ENCODE measurements around the gene TRPM6.

DNA sequence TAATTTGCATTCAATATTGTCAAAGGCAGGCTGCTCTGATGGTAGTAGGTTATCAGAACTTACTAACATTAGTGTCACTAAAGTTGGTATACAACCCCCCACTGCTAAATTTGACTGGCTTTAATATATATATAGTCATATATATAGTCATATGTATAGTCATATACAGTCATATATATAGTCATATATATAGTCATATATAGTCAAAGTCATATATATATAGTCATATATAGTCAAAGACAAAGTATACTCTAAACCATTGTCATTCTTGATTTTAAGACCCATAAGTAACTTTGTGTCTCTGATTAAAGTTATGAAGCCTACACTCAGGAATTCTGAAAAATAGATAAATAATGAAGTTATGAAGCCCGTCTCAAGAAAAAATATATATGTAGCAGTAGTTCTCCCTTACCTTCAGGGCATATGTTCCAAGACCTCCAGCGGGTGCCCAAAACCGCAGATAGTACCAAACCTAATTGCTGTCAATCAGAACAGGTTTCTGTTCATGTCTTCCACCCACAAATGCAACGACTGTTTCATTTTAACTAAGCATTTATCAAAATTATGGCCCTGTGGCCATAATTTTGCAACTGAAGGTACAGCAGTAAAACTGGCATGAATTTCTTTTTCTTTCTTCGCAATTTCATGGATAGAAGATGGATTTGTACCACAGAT lies 40.1 kb downstream of the TRPM6 start:
- TF ChIP-seq, protein P1, sequence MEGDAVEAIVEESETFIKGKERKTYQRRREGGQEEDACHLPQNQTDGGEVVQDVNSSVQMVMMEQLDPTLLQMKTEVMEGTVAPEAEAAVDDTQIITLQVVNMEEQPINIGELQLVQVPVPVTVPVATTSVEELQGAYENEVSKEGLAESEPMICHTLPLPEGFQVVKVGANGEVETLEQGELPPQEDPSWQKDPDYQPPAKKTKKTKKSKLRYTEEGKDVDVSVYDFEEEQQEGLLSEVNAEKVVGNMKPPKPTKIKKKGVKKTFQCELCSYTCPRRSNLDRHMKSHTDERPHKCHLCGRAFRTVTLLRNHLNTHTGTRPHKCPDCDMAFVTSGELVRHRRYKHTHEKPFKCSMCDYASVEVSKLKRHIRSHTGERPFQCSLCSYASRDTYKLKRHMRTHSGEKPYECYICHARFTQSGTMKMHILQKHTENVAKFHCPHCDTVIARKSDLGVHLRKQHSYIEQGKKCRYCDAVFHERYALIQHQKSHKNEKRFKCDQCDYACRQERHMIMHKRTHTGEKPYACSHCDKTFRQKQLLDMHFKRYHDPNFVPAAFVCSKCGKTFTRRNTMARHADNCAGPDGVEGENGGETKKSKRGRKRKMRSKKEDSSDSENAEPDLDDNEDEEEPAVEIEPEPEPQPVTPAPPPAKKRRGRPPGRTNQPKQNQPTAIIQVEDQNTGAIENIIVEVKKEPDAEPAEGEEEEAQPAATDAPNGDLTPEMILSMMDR (IDR thresholded peaks at IDR 0.05; ENCODE audit: low read length), result no peak
- TF ChIP-seq EZH2phosphoT487 (IDR thresholded peaks at IDR 0.05; ENCODE audit: low read length) (no peak), EZH2 (optimal IDR thresholded peaks at IDR 0.05; ENCODE audit: low read depth, low read length) (no peak)
